C4-2B (cell line): ENCODE measurements around the gene USPL1.
"Not testable (repeated sequence)": the region's sequence is repeated elsewhere in the genome, so short reads cannot be mapped to it uniquely, and the experiment has no call there.

Experiments
- H3K27ac ChIP-seq: fragments of 450-650 bp; 2 replicates; pipeline ENCODE4 v1.5.1; 2017
- ZFX ChIP-seq: fragments of 450-650 bp; IDR thresholded peaks from 2 replicates; pipeline ENCODE4 v1.6.1; 2017
- TF ChIP-seq, protein P1 (sequence below): fragments of 450-650 bp; conservative IDR thresholded peaks from 2 replicates; pipeline ENCODE4 v1.5.1; 2017; ENCODE audit warnings: mild to moderate bottlenecking

USPL1 gene

DNA sequence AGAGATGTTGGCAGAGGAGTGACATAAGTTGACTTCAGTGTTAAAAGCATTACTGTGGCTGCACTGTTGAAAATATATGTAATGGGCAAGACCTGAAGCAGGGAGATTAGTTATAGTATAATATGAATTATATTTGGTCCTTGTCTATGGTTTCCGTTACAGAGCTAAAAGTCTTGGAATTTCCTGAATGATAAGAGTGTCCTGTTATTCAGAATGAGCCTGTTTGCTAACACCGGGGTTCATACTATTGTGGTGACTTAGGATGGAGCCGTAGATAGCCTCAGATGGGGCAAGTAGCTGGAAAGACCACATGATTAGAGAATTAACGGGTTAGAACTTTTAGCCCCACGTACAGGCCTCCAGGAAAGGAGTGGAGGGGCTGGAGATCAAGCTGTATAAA is 5.7 kb downstream of the USPL1 start:
- no peak overlapping the region for H3K27ac ChIP-seq
- no peak for TF ChIP-seq ZFX
- TF ChIP-seq, protein P1, sequence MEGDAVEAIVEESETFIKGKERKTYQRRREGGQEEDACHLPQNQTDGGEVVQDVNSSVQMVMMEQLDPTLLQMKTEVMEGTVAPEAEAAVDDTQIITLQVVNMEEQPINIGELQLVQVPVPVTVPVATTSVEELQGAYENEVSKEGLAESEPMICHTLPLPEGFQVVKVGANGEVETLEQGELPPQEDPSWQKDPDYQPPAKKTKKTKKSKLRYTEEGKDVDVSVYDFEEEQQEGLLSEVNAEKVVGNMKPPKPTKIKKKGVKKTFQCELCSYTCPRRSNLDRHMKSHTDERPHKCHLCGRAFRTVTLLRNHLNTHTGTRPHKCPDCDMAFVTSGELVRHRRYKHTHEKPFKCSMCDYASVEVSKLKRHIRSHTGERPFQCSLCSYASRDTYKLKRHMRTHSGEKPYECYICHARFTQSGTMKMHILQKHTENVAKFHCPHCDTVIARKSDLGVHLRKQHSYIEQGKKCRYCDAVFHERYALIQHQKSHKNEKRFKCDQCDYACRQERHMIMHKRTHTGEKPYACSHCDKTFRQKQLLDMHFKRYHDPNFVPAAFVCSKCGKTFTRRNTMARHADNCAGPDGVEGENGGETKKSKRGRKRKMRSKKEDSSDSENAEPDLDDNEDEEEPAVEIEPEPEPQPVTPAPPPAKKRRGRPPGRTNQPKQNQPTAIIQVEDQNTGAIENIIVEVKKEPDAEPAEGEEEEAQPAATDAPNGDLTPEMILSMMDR, result no peak

DNA sequence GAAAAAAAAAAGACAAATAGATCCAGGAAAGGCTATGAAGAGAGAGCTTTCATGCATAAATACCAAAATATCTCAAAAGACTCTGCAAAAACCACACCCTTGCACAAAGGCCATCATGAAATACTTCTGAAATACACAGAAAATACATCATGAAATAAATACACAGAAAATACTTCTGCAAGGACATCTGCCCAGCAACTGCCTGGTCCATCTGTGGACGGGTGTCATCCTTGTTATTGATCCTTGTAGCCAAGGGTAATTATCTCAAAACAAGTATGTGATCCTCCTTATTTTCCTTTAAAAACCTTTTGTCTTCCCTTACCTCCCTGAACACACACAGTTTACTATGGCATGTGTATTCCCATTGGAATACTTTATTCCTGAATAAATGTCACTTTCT is 6.9 kb downstream of the USPL1 start:
- TF ChIP-seq, protein P1, result no peak
- TF ChIP-seq ZFX, result no peak
- H3K27ac ChIP-seq, result no peak overlapping the region

DNA sequence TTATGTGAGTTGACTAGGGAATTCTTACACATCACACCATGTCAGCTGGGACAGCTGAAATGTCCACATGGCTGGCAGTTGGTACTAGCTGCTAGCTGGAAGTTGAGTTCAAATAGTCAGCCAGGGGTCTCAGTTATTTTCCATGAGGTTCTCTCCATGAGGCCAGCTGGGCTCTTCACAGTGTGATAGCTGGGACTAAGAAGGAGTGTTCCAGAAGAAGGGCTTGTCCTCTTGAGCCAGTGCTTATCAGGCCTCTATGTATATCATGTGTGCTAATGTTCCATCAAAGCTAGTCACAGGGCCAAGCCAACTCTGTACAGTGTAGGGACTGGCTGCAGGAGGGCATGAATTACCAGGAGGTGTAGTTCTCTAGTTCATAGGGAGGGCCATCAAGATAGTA is 11.8 kb downstream of the USPL1 start:
- H3K27ac ChIP-seq, result no peak overlapping the region
- no peak for TF ChIP-seq ZFX
- TF ChIP-seq, protein P1, result no peak

DNA sequence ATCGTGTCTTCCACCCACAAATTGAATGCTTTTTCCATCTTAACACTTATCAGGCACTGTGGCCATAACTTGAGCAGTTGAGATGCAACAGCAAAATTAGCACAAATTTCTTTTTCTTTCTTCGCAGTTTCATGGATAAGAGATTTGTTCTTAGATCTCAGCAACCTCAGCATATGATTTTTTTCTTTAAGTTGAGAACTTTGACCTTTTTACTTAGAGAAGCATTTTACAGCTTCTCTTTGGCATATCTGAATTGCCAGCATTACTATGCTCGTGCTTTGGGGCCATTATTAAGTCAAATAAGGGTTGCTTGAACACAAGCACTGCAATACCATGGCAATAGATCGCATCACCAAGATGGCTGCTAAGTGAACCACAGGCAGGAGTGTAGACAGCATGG is 16.1 kb downstream of the USPL1 start:
- H3K27ac ChIP-seq, result no peak overlapping the region
- no peak for TF ChIP-seq ZFX
- TF ChIP-seq, protein P1, result no peak

DNA sequence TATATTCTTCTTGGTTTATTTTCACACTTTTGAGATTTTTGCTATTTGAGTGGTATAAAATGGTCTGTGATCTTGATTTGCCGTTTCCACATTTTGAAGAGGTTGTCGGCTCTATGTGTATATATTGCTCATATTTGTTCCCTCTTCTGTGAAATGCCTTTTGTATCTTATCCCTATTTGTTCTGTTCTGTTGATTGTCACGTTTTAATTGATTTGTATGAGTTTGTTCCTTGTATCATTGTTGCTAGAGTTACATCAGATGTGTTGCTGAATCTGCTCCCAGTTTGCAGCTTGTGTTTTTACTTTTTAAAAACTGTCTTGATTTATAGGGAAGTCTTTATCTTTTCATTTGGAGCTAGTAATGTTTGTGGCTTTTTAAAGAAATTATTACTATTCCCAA is 17.1 kb downstream of the USPL1 start:
- no peak overlapping the region for H3K27ac ChIP-seq
- no peak for TF ChIP-seq ZFX
- TF ChIP-seq, protein P1, result no peak

DNA sequence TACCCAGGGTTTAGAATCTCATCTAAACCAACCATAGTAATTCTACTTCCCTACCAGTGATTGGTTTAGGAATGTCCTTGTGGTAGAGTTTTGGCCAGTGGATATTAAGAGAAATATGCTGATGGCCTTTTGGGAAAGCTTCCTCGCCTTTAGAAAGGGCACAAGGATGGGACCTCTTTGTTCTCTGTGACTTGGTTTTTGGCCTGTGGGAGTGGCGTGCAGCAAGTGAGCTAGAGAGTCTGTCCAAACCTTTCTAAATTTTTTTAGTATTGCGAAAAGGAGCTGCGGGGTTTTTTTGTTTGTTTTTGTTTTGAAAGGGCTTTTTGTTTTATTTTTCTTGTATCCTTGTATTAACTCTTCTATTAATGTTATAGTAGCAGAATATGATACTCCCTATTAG is 20.6 kb downstream of the USPL1 start:
- no peak overlapping the region for H3K27ac ChIP-seq
- TF ChIP-seq ZFX, result no peak
- TF ChIP-seq, protein P1, result no peak

DNA sequence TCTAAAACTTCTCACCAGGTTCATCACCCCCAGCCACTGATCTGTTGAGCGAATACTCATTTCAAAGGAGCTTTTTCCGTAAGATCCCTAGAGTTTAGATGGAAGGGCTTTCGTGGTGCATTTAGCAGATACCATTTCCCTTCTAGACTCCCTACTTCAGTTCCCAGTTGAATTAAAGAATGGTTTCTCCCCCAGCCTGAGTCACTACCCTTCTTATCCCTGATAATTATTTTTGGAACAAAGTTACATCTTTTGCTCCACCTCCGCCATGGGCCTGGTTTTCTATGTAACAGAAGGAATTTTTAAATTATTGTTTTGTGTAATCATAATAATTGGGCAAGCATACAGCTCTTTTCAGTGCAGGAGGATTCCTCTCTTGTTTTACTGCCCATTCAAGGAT is 22.0 kb downstream of the USPL1 start:
- TF ChIP-seq, protein P1, result no peak
- TF ChIP-seq ZFX, result no peak
- H3K27ac ChIP-seq, result no peak overlapping the region

DNA sequence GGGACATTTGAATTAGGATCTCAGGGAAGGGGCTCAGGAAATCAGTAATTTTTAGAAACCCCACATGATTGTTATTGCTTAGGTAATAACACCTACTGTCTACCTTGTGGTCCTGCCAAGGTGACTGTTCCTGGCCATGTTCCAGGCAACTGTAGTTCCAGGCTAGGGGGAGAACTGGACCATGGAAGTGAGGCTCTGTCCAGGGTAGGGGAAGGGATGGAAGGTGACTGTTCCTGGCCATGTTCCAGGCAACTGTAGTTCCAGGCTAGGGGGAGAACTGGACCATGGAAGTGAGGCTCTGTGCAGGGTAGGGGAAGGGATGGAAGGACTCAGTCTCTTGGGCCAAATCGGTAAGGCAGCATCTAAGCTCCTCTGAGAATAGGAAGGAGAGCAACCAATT is 23.5 kb downstream of the USPL1 start:
- not testable (repeated sequence) for H3K27ac ChIP-seq
